H9 (cell line): ENCODE data around the gene MAP2. TPM values are rescaled to one million over a fixed set of nuclear protein-coding genes. Genes with fewer than 3 reads are reported as not detected.

ENCODE experiments used
- DNase-seq: peaks from one replicate; pipeline ENCODE4 v3.0.0-alpha.2; 2017
- H2AFZ ChIP-seq: one replicate; pipeline ENCODE4 v1.6.1; 2013; ENCODE audit warnings: mild to moderate bottlenecking, low read length, control low read depth, moderate library complexity
- H2AK5ac ChIP-seq: 2 replicates; pipeline ENCODE4 v1.6.1; 2013; ENCODE audit warnings: low read length, control low read depth, mixed read lengths; ENCODE audit not compliant: insufficient read length
- H2BK120ac ChIP-seq: one replicate; pipeline ENCODE4 v1.6.1; 2013; ENCODE audit warnings: low read depth, mild to moderate bottlenecking, low read length, control low read depth, inconsistent platforms; ENCODE audit not compliant: poor library complexity, severe bottlenecking
- H2BK12ac ChIP-seq: 2 replicates; pipeline ENCODE4 v1.6.1; 2013; ENCODE audit warnings: low read length, control low read depth, mixed read lengths, low read depth; ENCODE audit not compliant: insufficient read length
- H2BK15ac ChIP-seq: 2 replicates; pipeline ENCODE4 v1.6.1; 2013; ENCODE audit warnings: low read depth, low read length, control low read depth
- H2BK20ac ChIP-seq: one replicate; pipeline ENCODE4 v1.6.1; 2013; ENCODE audit warnings: low read depth, mild to moderate bottlenecking, low read length, control low read depth, inconsistent platforms; ENCODE audit not compliant: poor library complexity, severe bottlenecking
- H2BK5ac ChIP-seq: 2 replicates; pipeline ENCODE4 v1.6.1; 2013; ENCODE audit warnings: low read length, control low read depth, mixed read lengths; ENCODE audit not compliant: insufficient read length
- H3K14ac ChIP-seq: 2 replicates; pipeline ENCODE4 v1.6.1; 2013; ENCODE audit warnings: low read length, control low read depth; ENCODE audit not compliant: insufficient read depth
- H3K18ac ChIP-seq: 2 replicates; pipeline ENCODE4 v1.6.1; 2013; ENCODE audit warnings: low read depth, mild to moderate bottlenecking, mixed read lengths, low read length, control low read depth; ENCODE audit not compliant: insufficient read length
- H3K23ac ChIP-seq: 2 replicates; pipeline ENCODE4 v1.6.1; 2013; ENCODE audit warnings: low read length, control low read depth, mixed read lengths, low read depth; ENCODE audit not compliant: insufficient read length
- H3K23me2 ChIP-seq: 2 replicates; pipeline ENCODE4 v1.6.1; 2013; ENCODE audit warnings: low read depth, mild to moderate bottlenecking, mixed read lengths, low read length, control low read depth; ENCODE audit not compliant: insufficient read length, poor library complexity, severe bottlenecking
- H3K27ac ChIP-seq: 2 replicates; pipeline ENCODE4 v1.5.1; 2013; ENCODE audit warnings: low read length, control low read depth, mixed read lengths, low read depth; ENCODE audit not compliant: insufficient read length
- H3K27me3 ChIP-seq: 2 replicates; pipeline ENCODE4 v1.6.1; 2013; ENCODE audit warnings: low read length, control low read depth, inconsistent platforms; ENCODE audit not compliant: insufficient read depth
- H3K4ac ChIP-seq: 2 replicates; pipeline ENCODE4 v1.6.1; 2013; ENCODE audit warnings: low read depth, mild to moderate bottlenecking, control low read depth, inconsistent platforms, low read length, moderate library complexity
- H3K4me1 ChIP-seq: 2 replicates; pipeline ENCODE4 v1.6.1; 2013; ENCODE audit warnings: low read length, control low read depth, inconsistent platforms; ENCODE audit not compliant: insufficient read depth
- H3K4me2 ChIP-seq: 2 replicates; pipeline ENCODE4 v1.6.1; 2013; ENCODE audit warnings: low read length, control low read depth, mixed read lengths; ENCODE audit not compliant: insufficient read length, insufficient read depth
- H3K56ac ChIP-seq: 2 replicates; pipeline ENCODE4 v1.6.1; 2013; ENCODE audit warnings: low read depth, mild to moderate bottlenecking, mixed read lengths, low read length, control low read depth; ENCODE audit not compliant: insufficient read length
- H3K79me1 ChIP-seq: 2 replicates; pipeline ENCODE4 v1.6.1; 2013; ENCODE audit warnings: low read depth, mild to moderate bottlenecking, moderate library complexity, low read length, control low read depth, inconsistent platforms; ENCODE audit not compliant: insufficient read depth, poor library complexity, severe bottlenecking
- H3K79me2 ChIP-seq: 2 replicates; pipeline ENCODE4 v1.6.1; 2013; ENCODE audit warnings: low read length, control low read depth, inconsistent platforms; ENCODE audit not compliant: insufficient read depth
- H3K9ac ChIP-seq: 2 replicates; pipeline ENCODE4 v1.6.1; 2013; ENCODE audit warnings: low read length, control low read depth, mixed read lengths; ENCODE audit not compliant: insufficient read length; ENCODE audit errors: extremely low read depth
- H3K9me3 ChIP-seq: one replicate; pipeline ENCODE4 v1.6.1; 2013; ENCODE audit warnings: low read depth, low read length, inconsistent platforms; ENCODE audit not compliant: control insufficient read depth
- H3T11ph ChIP-seq: one replicate; pipeline ENCODE4 v1.6.1; 2013; ENCODE audit warnings: mild to moderate bottlenecking, low read length, control low read depth, inconsistent platforms
- H4K20me1 ChIP-seq: one replicate; pipeline ENCODE4 v1.6.1; 2013; ENCODE audit not compliant: control insufficient read depth, insufficient read length, insufficient read depth
- H4K5ac ChIP-seq: 2 replicates; pipeline ENCODE4 v1.6.1; 2013; ENCODE audit warnings: low read depth, mild to moderate bottlenecking, mixed read lengths, low read length, control low read depth; ENCODE audit not compliant: insufficient read length
- H4K8ac ChIP-seq: replicated peaks from 2 replicates; pipeline ENCODE4 v1.6.1; 2013; ENCODE audit warnings: low read length, control low read depth, mixed read lengths, low read depth; ENCODE audit not compliant: insufficient read length
- H4K91ac ChIP-seq: 2 replicates; pipeline ENCODE4 v1.6.1; 2013; ENCODE audit warnings: low read depth, mild to moderate bottlenecking, moderate library complexity, mixed read lengths, low read length, control low read depth; ENCODE audit not compliant: insufficient read length
- H3K27ac Mint-ChIP-seq, 3 experiments: 2 replicates in 2 of 3; 3 replicates in 1 of 3; pipeline ENCODE4 v1.8.0; 2020 to 2021; ENCODE audit warnings: mixed read lengths in 3 of 3, mild to moderate bottlenecking in 1 of 3, moderate library complexity in 1 of 3
- H3K27me3 Mint-ChIP-seq: 2 replicates; pipeline ENCODE4 v1.8.0; 2021; ENCODE audit warnings: low read depth, mild to moderate bottlenecking, moderate library complexity, mixed read lengths
- H3K36me3 Mint-ChIP-seq, 3 experiments: 2 replicates in 2 of 3; 3 replicates in 1 of 3; pipeline ENCODE4 v1.8.0; 2020 to 2021; ENCODE audit warnings: low read depth in 3 of 3, mixed read lengths in 3 of 3; ENCODE audit not compliant: insufficient read depth in 1 of 3
- H3K4me1 Mint-ChIP-seq, 2 experiments: 2 replicates each; pipeline ENCODE4 v1.8.0; 2020; ENCODE audit warnings: mixed read lengths in 2 of 2
- H3K4me3 Mint-ChIP-seq, 2 experiments: 2 replicates in 1 of 2; 3 replicates in 1 of 2; pipeline ENCODE4 v1.8.0; 2020 to 2021; ENCODE audit warnings: mild to moderate bottlenecking in 2 of 2, mixed read lengths in 2 of 2, moderate library complexity in 1 of 2
- H3K9me3 Mint-ChIP-seq, 2 experiments: 2 replicates in 1 of 2; 3 replicates in 1 of 2; pipeline ENCODE4 v1.8.0; 2020; ENCODE audit warnings: mild to moderate bottlenecking in 2 of 2, mixed read lengths in 2 of 2, moderate library complexity in 1 of 2
- WGBS: extraction: QIAGEN DNeasy Blood & Tissue Kit; methylation state at CpG from one replicate; pipeline ENCODE4 v1.1.7; 2013; ENCODE audit warnings: missing lambda C conversion rate, low lambda C conversion rate, mixed read lengths; ENCODE audit not compliant: insufficient read length; ENCODE audit errors: extremely low coverage; 5-methylcytosine and 5-hydroxymethylcytosine counted together
- total RNA-seq: library from RNA; stranded (reverse); gene quantifications from 2 replicates; pipeline ENCODE4 v1.2.1, GENCODE V29; 2021
- TF ChIP-seq, protein P1 (sequence below): fragments of 200-600 bp; sonication (generic); conservative IDR thresholded peaks from 3 replicates; pipeline ENCODE4 v1.8.0; 2021; ENCODE audit warnings: antibody characterized with exemption, mild to moderate bottlenecking

MAP2 gene
- total RNA-seq, 1 experiment from 2014 or later = 0.87 TPM

GRCh38 chr2:209549589-209549988 is 125.7 kb downstream of the MAP2 start:
- peaks cover 0 to 2% of the 10 kb centered on the region in 2 experiments; a peak in 1 of 4 replicates for H3K4me1 Mint-ChIP-seq
- no peaks in the 10 kb centered on the region for H3K9me3 Mint-ChIP-seq
- no peaks in the 10 kb centered on the region for H3K4me1 ChIP-seq
- peaks cover 33% of the 10 kb centered on the region for H3K27me3 Mint-ChIP-seq
- no peak overlapping the region for H4K5ac ChIP-seq
- no peak overlapping the region for H2BK120ac ChIP-seq
- DNase-seq = no peak
- H3K23me2 ChIP-seq = no peaks in the 10 kb centered on the region
- no peak overlapping the region for H3K9ac ChIP-seq
- H3K9me3 ChIP-seq = no peaks in the 10 kb centered on the region
- H3K23ac ChIP-seq = no peak overlapping the region
- no peak overlapping the region for H3K4me3 Mint-ChIP-seq
- H2AK5ac ChIP-seq = no peak overlapping the region
- H2BK15ac ChIP-seq = no peak overlapping the region
- H3K79me1 ChIP-seq = no peaks in the 10 kb centered on the region
- TF ChIP-seq, protein P1, sequence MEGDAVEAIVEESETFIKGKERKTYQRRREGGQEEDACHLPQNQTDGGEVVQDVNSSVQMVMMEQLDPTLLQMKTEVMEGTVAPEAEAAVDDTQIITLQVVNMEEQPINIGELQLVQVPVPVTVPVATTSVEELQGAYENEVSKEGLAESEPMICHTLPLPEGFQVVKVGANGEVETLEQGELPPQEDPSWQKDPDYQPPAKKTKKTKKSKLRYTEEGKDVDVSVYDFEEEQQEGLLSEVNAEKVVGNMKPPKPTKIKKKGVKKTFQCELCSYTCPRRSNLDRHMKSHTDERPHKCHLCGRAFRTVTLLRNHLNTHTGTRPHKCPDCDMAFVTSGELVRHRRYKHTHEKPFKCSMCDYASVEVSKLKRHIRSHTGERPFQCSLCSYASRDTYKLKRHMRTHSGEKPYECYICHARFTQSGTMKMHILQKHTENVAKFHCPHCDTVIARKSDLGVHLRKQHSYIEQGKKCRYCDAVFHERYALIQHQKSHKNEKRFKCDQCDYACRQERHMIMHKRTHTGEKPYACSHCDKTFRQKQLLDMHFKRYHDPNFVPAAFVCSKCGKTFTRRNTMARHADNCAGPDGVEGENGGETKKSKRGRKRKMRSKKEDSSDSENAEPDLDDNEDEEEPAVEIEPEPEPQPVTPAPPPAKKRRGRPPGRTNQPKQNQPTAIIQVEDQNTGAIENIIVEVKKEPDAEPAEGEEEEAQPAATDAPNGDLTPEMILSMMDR = no peak
- H3K27ac Mint-ChIP-seq = no peak overlapping the region
- no peak overlapping the region for H4K8ac ChIP-seq
- H3K4me2 ChIP-seq = no peak overlapping the region
- no peak overlapping the region for H3K14ac ChIP-seq
- no peak overlapping the region for H3K27ac ChIP-seq
- H3K36me3 Mint-ChIP-seq = no peaks in the 10 kb centered on the region
- no peak overlapping the region for H2BK12ac ChIP-seq
- no CpG with 5 or more reads among the region's 3 CpGs for WGBS
- H2AFZ ChIP-seq = no peak overlapping the region
- H3K18ac ChIP-seq = no peak overlapping the region
- H3K56ac ChIP-seq = no peak overlapping the region
- no peak overlapping the region for H3T11ph ChIP-seq
- H3K79me2 ChIP-seq = no peaks in the 10 kb centered on the region
- H2BK20ac ChIP-seq = no peak overlapping the region
- H4K20me1 ChIP-seq = no peaks in the 10 kb centered on the region
- H2BK5ac ChIP-seq = no peak overlapping the region
- H4K91ac ChIP-seq = no peak overlapping the region
- H3K4ac ChIP-seq = no peak overlapping the region
- no peaks in the 10 kb centered on the region for H3K27me3 ChIP-seq
